Stimulated activated CD4-positive, alpha-beta T cell treated with anti-CD3 and anti-CD28 coated beads, Interleukin-12 subunit alpha, Interleukin-12 subunit beta, amount 100 ng/mL, for 48 hours (primary cell): ENCODE data around the gene PREP.

Experiments
- DNase-seq, 3 donors: peaks; one replicate each; pipeline ENCODE4 v3.0.0-alpha.2; 2020; ENCODE audit warnings: low read depth in 2 of 3, low spot score in 1 of 3

PREP gene

DNA sequence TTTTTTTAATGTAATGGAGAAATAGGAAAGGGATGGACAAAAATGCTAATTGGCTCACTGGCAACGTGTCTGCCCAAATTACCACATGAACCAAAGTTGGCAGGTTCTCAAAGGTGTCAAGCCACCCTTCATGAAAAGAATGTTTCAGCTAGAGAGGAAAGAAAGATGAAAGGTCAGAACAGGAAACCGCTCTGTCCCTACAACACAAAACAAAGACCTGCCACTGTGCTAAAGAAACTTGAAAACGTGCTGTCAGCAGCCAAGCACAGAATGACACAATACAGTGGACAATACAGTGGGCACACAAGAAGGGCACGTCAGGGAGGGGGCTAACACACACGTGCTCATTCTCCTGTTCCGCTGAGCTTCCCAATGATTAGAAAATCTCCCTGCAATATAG, 4.9 kb downstream of the PREP start:
- no peak for DNase-seq

DNA sequence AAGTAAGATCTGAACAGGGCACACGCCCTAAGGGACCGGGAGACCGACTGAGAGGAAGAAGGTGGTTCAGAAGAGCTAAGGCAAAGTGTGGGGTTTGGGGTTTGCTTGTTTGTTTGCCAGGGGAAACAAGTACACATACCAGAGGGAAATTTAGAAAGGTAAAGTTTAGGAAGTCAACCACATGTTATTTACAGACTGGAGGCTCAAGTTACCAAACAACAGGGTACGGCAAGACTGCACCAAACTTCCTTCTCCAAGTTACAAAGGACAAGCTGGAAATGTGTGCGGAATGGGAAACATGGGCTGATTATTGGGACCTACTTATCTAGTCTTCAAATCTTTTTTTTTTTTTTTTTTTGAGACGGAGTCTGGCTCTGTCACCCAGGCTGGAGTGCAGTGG, 11.2 kb downstream of the PREP start:
- DNase-seq, result no peak

DNA sequence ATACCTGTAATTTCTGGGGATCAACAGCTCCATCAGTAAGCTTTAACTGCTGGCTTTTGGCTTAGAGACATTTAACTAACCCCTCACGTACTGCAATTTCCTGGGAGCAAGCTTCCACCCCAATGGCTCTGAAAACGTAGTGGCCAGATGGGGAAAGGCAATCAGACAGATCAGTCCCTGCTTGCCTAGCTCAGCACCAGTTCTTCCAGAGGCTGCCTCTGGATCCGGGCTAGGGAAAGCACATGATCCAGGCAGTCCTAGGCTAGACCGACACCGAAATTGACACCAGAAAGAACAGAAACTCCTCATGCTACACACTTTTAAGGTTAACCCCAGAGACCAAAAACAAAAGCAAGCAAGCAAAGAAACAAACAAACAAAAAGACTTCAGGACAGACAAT, 13.3 kb downstream of the PREP start:
- no peak for DNase-seq

DNA sequence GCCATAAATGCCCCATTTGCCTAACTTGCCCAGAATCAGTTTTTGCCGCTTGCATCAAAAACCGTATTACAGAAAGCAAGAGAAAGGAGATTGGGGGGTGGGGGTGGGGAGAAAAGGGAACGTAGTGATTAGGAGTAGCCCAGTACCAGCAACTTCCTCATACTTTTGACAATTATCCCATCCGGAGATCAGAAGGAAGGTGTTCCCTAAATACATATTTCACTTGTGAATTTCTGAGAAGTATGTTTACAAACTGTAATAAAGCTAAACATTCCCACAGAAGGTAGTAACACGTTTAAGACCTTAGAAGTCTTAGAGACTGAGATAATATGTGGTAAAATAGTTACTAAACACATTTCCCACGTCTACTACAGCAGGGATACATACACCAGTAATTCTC, 14.5 kb downstream of the PREP start:
- DNase-seq, result no peak

DNA sequence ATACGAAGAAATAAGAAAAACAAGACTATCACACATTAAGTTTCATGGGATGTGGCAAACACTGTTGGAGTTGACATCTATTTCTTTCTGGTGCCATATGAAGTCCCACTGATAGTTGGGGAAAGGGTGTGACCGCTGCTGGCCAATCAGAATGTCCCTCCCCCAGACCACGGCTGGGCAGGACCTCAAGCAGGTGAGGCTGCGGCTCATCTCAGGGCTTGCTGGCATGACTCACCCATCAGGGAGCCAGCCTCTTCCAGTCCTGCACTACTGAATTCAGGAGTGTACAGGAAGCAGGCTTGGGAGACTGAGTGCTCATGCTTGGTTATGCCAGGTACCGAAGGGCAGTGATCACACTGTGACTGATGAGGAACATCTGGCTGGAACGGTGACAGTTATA, 18.9 kb downstream of the PREP start:
- no peak for DNase-seq

DNA sequence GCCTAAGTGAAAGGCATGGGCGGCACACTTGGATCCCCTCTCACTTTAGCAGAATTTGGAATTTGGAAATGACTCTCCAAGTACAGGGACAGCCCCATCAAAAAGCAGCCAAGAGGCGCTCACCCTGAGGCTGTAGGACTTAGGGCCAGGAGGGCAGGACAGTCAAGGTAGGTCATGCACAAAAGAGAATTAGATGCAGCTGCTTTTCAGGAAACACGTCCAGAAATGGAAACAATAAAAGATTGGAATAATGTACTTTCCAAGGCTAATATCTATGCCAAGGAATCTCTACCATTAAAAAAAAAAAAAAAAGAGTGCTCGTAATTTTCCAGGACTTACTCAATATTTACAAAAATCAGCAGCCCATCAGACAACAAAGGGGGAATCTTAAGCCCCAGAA, 19.9 kb downstream of the PREP start:
- DNase-seq, result no peak

DNA sequence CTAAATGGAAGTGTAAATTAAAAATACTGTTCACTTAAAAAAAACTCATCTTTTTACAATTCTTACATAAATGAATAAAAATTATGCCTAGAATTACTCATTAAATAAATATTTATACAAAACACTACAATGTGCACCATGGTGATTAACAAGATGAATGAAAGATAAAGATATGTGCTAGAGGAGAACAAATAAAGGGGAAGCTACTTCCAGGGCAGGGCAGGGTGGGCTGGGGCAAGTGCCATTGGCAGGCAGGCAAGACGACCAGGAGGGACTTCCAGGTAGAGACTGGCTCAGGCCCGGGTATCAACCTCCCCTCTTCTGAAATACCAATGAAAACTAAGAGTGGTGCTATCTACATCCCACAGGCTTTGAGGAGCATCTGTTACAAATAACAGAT, 20.4 kb downstream of the PREP start:
- DNase-seq, result no peak

DNA sequence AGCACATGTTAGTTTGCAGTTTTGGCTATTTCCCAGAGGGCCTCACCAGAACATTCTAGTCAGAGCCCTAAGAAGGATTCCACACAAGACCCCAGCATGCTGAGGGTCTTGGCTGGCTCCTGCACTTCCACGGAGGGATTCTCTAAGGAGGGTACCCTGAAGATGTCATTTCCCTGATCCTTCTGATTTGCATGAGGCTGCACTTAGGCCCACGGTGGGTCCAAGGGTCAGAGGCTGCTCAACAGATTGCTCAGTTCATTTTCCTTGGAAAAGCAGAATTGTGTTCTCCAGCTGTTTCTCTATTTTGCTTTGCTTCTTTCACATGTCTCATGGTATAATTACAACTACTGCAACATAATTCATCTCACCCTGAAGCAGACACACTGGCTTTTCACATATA, 22.2 kb downstream of the PREP start:
- DNase-seq, result no peak

DNA sequence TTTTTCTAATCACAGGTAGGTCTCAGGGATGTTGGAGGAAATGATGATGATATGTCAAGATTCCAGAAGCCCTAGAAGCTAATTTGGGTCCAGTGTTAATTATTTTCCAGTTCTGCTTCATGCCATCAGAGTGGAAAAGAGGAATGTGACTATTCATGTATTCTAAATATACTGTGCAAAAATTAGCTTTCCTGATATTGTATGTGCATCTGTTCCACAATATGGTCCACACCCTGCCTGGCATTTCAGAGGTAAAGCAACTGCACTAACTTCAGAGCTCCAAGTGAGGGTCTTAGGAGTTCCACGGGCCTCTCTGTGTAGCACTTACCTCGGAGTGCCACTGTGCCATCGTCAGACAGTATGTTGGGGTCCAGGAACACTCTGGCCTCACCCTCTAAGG, 27.1 kb downstream of the PREP start:
- no peak for DNase-seq

DNA sequence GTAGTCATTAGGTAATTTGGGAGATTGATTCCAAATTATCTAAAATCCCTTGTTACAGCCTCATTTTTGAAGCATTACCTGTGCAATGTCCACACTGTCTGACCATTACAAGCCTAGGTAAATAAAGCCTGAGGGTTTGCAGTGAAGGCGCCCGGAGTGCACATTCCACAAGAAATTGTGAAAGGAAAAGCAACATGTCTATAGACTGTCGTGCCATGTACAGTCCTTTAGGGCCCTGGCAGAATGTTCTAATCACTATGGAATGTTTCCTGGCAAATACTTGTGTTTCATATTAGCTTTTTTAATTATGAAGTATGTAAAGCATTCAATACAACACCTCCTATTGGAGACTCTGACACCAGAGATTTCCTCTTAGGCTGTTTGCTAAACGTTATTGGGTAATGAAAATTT, 28.9 kb downstream of the PREP start:
- no peak for DNase-seq

DNA sequence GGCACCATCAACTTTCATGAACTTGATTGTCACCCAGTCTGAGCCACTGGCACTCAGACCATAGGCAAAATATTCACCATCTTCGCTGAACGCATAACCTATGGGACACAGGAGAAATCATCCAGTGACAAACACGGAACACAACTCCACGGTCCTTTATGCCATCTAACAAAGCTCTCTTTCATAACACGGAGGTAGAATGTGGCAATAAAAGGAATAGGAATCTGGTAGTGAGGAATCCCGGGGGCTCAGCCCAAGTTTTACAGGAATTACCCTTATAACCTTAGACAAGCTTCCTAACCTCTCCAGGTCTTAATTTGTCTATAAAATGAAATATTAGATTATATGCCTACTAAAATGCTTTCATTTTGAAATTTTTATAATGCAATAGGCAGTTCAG, 29.4 kb downstream of the PREP start:
- no peak for DNase-seq

DNA sequence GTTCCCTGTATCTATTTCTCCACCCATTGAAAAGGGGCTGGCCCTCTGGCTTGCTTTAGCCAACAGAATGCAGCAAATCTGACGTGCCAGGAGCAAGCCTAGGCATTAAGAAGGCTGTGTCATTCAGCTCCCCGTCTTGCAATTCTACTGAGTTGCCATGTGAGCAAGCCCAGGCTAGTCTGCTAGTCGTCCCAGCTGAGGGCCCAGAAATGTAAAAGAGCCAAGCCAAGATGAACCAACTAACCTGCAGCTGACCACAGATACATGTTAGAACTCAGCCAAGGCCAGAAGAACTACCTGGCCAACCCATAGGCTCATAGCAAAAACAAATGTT, 30.1 kb downstream of the PREP start:
- no peak for DNase-seq

DNA sequence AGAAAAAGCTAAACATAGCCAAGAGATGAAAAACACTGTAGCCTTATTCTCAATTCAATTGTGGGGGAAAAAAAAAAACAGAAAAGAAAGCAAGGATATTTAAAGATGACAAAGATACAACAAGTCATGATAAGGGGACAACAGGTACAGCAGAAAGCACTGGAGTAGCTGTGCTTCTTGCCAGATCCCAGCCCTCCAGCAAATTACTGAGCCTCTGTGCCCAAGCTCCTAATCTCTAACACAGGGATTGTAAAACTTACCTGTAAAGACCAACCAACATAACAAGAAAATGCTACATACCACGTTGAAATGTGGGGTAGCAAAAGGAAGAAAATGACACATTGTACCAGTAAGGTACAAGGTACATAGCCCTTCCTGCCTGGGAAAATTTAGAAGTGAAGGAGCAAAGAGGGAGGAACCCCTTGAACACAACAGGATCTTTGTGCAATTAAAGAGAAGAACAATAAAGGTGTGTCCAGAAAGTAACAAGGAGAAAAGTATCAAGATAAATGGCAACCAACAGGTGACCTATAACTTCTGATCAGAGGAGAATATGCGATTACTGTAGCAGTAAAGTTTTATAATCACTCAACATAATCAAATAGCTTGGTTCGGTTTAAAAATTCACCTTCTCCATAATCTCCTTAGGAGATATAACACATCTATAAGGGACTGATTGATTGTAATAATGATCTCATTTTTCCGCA, 30.6 kb downstream of the PREP start:
- no peak for DNase-seq

DNA sequence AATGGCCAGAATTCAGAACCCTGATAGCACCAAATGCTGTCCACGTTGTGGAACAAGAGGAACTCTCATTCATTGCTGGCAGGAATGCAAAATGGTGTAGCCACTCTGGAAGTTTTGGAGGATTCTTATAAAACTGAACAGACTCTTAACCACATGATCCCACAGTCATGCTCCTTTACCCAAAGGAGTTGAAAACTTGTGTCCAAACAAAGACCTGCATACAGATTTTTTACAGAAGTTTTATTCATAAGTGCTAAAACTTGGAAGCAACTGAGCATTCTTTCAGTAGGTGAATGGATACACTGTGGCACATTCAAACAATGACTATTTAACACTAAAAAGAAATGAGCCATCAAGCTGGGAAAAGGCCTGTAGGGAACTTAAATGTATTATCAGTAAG, 32.5 kb downstream of the PREP start:
- DNase-seq, result no peak

DNA sequence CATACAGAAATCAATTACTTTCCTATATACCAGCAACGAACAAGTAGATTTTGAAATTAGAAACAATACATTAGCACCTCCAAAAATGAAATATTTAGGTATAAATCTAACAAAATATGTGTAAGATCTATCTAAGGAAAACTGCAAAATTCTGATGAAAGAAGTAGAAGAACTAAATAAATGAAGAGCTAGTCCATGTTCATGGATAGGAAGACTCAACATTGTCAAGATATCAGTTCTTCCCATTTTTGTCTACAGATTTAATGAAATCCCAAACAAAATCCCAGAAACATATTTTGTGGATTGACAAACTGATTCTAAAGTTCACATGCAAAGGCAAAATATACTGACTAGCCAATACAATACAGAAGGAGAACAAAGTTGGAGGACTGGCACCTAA, 33.7 kb downstream of the PREP start:
- DNase-seq, result no peak

DNA sequence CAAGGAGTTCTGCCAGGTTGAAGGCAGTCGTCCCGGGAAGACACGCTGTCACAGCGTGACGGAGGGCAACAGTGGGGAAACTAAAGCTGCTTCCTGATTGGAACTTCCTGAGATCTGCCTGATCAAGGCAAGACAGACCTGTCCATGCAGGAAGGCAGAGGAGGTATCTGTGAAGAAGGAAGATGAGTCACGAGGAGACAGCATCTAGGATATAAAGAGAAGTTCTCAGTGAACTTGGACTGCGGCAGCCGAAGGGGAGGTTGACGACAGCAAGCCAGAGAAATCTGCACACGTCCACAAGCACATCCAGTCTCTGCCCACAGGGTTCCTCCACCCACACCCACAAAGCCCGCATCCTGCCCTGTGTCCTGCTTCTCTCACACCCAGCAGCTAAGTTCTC, 38.6 kb downstream of the PREP start:
- no peak for DNase-seq

DNA sequence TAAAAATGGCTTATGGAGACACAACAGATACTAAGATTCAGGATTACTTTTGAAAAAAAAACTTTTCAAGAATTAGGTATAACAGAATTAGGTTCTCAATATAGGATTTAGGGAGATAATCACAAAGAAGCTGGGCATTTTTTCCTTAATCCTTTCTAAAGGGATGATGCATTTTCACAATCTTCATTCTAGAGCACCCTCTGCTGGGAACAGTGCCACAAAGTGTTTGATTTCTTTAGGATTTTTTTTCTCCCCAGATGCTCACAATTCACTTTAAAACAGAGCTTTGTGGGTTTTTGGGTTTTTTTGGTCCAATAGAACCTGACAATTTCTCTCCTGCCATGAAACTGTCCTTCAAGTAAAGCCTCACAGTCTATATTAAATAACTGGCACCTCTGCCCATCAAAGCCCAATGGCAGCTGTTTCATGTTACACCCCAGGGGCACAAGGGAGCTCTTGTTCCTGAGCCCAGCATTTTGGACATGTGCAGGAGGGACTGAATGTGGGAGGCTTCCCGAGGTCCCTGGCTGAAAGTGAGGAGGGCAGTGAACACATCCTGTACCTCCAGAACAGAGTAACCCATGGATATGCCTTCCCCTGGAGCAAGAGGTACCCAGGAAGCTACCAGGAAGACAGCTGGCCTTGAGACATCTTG, 39.7 kb downstream of the PREP start:
- DNase-seq, result no peak

DNA sequence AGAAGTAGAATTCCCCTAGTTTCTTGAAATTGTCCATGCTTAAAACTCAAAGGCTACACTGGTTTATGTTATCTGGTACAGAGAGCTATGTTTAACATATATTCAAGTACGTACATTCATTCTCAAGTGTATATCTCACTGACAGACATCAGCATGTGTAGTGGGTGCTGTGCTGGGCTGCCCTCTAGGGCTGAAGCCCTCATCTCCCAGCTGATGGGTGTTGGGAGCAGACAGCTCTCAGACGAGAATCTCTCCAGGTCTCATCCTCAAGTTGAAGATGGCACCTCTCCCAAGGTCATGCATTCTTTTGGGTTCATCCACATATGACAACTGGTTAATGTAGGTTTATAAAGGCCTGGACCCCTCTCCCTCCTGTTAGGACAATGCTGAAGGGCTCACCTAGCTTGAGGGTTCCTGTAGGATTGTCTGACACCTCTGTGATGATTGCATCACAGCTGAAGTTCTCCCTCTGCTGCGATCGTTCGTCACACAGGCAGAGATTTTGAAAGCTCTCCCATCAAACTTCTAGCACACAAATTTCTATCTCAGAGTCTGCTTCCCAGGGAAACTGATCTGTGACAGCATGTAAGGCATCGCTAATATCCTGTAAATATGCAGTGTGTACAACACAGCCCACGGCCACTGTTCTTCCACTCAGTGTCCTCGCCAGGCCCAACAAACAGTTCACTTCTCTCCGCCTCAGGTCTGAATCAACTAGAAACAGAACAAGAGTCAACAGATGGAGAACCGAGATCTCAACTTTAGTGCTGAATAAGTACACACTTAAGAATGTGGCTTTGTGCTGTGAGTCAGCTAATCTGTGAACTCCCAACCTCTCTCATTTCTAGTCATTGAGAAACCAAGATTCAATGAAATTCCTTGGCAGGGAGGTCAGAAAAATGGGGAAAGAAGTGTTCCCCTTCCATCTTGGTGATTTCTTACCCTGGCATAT, 43.2 kb downstream of the PREP start:
- no peak for DNase-seq

DNA sequence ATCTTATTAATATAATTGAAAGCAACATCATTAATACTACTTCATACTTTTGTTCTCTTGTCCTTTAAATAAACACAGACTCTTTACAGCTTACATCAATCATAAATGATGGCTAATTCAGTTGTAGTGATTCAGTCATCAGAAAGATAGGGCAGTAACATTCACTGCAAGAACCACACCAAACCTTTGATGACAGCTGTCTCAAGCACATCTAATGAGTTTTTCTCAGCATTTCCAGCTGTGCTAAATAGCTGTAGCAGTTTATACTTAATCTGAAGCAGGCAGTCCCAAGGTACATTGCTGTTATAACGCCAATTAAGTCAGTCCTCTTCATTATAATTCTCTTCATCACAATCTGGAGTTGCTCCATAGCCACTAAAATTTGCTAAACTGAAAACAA, 45.7 kb downstream of the PREP start:
- no peak for DNase-seq

DNA sequence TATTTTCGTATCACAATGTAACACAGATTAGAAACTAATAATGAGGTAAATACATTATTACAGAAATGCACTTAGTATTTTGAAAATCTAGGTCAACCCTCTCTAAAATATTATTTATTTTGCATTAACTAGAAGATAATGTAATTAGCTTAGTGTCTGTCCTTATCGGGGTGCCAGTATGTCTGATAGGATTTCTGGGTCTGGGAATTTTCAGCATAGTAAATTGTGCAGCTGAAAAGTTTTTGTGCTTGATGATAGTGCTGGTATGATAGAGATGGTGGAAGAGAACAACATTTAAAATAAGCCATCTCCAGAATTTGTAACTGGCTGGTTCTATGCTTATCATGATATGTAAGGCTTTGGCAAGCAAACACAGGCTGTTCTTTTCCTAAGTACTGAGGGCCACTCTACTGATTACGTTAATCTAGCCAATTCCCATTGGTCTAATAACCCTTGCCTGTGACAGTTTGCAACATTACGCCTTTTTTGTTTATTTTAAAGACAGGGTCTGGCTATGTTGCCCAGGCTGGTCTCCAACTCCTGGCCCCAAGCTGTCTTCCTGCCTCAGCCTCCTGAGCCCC, 50.8 kb downstream of the PREP start:
- no peak for DNase-seq

DNA sequence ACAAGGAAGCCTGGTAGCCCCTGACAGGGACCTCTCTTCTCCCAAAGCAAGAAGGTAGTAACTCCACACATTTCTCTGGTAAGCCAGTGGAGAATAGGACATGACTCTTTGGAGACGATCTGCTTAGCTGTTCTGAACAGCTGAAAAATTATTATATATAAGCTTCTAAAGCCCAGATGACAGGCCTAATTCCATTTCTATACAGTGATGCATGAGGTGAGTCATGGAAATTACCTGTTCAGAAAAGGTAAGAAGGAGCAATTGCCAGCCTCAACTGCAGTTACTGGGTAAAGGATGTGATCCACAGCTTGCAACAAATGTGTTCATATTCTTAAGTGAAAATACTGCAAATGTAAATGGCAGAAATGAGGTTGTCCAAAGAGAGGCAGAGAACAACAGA, 54.0 kb downstream of the PREP start:
- DNase-seq, result no peak

DNA sequence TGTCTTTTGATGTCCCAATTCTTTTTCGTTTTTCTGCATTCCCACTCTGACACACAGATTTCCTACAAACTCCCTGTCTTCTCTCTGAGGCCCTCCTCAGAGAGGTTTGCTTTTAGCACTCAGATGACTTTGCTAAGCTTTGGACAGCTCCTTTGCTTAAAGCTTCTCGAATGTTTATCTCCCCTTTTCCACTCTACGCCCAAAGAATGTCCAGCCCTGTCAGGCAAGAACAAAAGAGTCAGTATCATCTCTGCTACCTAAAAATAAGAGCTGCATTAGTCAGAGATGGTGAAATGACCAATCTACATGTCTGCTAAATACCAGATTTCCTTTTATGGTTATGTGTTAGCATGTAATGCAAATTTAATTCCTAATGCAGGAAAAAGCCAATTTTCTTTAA, 56.8 kb downstream of the PREP start:
- DNase-seq, result no peak
